Upper lobe of left lung (tissue), 6 donors: ENCODE measurements around the gene MYZAP. TPM values are rescaled to one million over a fixed set of nuclear protein-coding genes. Genes with fewer than 3 reads are reported as not detected.
A peak's percentile ranks its signal among the peaks of the same experiment; 100 is the strongest.

Source experiments
- ATAC-seq, 2 donors: fragments of 200-7000 bp; cut with Tn5 transposase; one replicate each; pipeline ENCODE4 v1.9.1; 2022; ENCODE audit warnings: mild to moderate bottlenecking in 2 of 2, moderate library complexity in 2 of 2; ENCODE audit not compliant: low FRiP score in 2 of 2
- DNase-seq, 2 donors: peaks; one replicate each; pipeline ENCODE4 v3.0.0-alpha.2; 2019 to 2020
- H3K27ac ChIP-seq, 4 donors: fragments of 200-600 bp; sonication (generic); one replicate each; pipeline ENCODE4 v1.5.1; 2016 to 2019
- H3K27me3 ChIP-seq, 4 donors: fragments of 200-600 bp; sonication (generic); one replicate each; pipeline ENCODE4 v1.5.1; 2017 to 2019
- H3K36me3 ChIP-seq, 4 donors: fragments of 200-600 bp; sonication (generic); one replicate each; pipeline ENCODE4 v1.5.1; 2016 to 2019
- H3K4me1 ChIP-seq, 4 donors: fragments of 200-600 bp; sonication (generic); one replicate each; pipeline ENCODE4 v1.5.1; 2018 to 2019
- H3K4me3 ChIP-seq, 4 donors: fragments of 200-600 bp; sonication (generic); one replicate each; pipeline ENCODE4 v1.5.1; 2017 to 2019; ENCODE audit warnings: mild to moderate bottlenecking in 2 of 4, moderate library complexity in 1 of 4
- H3K9me3 ChIP-seq, 4 donors: fragments of 200-600 bp; sonication (generic); one replicate each; pipeline ENCODE4 v1.5.1; 2018 to 2019
- CTCF ChIP-seq, 6 experiments: fragments of 450-650 bp in 4 of 6; fragments of 200-600 bp in 2 of 6; sonication (generic) in 2 of 6; IDR thresholded peaks; one replicate each; pipeline ENCODE4 v1.5.1; 2016 to 2019; ENCODE audit warnings: antibody characterized with exemption in 6 of 6
- EP300 ChIP-seq, 4 donors: sonication (generic); formaldehyde crosslinking; IDR thresholded peaks; one replicate each; pipeline ENCODE4 v1.5.1; 2017; ENCODE audit warnings: antibody characterized with exemption in 4 of 4, control low read depth in 2 of 4
- POLR2A ChIP-seq, 4 donors: fragments of 450-650 bp; IDR thresholded peaks; one replicate each; pipeline ENCODE4 v1.5.1; 2016 to 2017; ENCODE audit warnings: antibody characterized with exemption in 4 of 4, mild to moderate bottlenecking in 2 of 4
- POLR2AphosphoS5 ChIP-seq, 2 donors: sonication (generic); formaldehyde crosslinking; IDR thresholded peaks; one replicate each; pipeline ENCODE4 v1.5.1; 2017; ENCODE audit warnings: antibody characterized with exemption in 2 of 2
- WGBS, 2 donors: methylation state at CpG; one replicate each; pipeline ENCODE4 v1.1.5; 2017 to 2018; 5-methylcytosine and 5-hydroxymethylcytosine counted together
- total RNA-seq, 6 donors: library from RNA; depleted of rRNA in 4 of 6; stranded (reverse); fragments of >200 nt in 4 of 6; gene quantifications; one replicate each; pipeline versions ENCODE4 v1.1.0 to v1.2.1, GENCODE V29; 2016 to 2021
- donor health status: DM: no; HTN: no; CAD: no; lungs with moderate emphysema.
- donor health status: DM: no; HTN: yes; CAD: no; lungs with severe emphysema.

Gene MYZAP
- total RNA-seq, 6 donors from 2014 or later, result 22.0 to 54.3 (median 30.4) TPM

- Histone ChIP-seq H3K36me3 (peaks cover 0 to 8% (median 0%) of the 10 kb centered on the region in 4 donors), H3K27ac (no peak overlapping the region), H3K9me3 (no peaks in the 10 kb centered on the region), H3K27me3 (no peaks in the 10 kb centered on the region), H3K4me3 (no peak overlapping the region), H3K4me1 (no peaks in the 10 kb centered on the region)
- DNase-seq (no peak), ATAC-seq (no peak)
- no peak for TF ChIP-seq POLR2AphosphoS5 (IDR thresholded peaks at IDR 0.05)
- no peak for TF ChIP-seq CTCF (IDR thresholded peaks at IDR 0.05)
- 91 to 100% methylated on average over 1 of the region's 1 CpG for WGBS, 2 donors
Measured at GRCh38 chr15:57681011-57681410, 89.3 kb downstream of the MYZAP start.

- WGBS, 2 donors, result 87 to 90% methylated on average over 1 of the region's 1 CpG
- DNase-seq (no peak), ATAC-seq (no peak)
- Histone ChIP-seq H3K27ac (no peak overlapping the region), H3K36me3 (peaks cover 0 to 8% (median 0%) of the 10 kb centered on the region in 4 donors), H3K27me3 (no peaks in the 10 kb centered on the region), H3K4me3 (no peak overlapping the region), H3K9me3 (no peaks in the 10 kb centered on the region), H3K4me1 (no peaks in the 10 kb centered on the region)
- TF ChIP-seq POLR2AphosphoS5 (IDR thresholded peaks at IDR 0.05), result no peak
- no peak for TF ChIP-seq POLR2A (IDR thresholded peaks at IDR 0.05)
- TF ChIP-seq CTCF (IDR thresholded peaks at IDR 0.05), result no peak
- TF ChIP-seq EP300 (IDR thresholded peaks at IDR 0.05), result no peak
Measured at GRCh38 chr15:57683481-57683880, 91.8 kb downstream of the MYZAP start.

- H3K36me3 ChIP-seq, result peaks cover 0 to 8% (median 0%) of the 10 kb centered on the region in 4 donors
- ATAC-seq (no peak), DNase-seq (no peak)
- no peak overlapping the region for H3K4me3 ChIP-seq
- H3K27ac ChIP-seq, result no peak overlapping the region
- WGBS, 2 donors, result 78 to 82% methylated on average over 8 of the region's 8 CpGs
- H3K27me3 ChIP-seq, result no peaks in the 10 kb centered on the region
- H3K9me3 ChIP-seq, result no peaks in the 10 kb centered on the region
- no peaks in the 10 kb centered on the region for H3K4me1 ChIP-seq
- TF ChIP-seq EP300 (IDR thresholded peaks at IDR 0.05) (no peak), POLR2AphosphoS5 (IDR thresholded peaks at IDR 0.05) (no peak), CTCF (IDR thresholded peaks at IDR 0.05) (no peak), POLR2A (IDR thresholded peaks at IDR 0.05) (no peak)
Measured at GRCh38 chr15:57684491-57685151, 92.9 kb downstream of the MYZAP start.

GRCh38 chr15:57685306-57686095, 93.8 kb downstream of the MYZAP start:
- H3K9me3 ChIP-seq, result no peaks in the 10 kb centered on the region
- ATAC-seq (no peak), DNase-seq (no peak)
- peak overlapping the region in 1 of 4 donors; percentile 48 for H3K27ac ChIP-seq
- H3K4me1 ChIP-seq, result no peaks in the 10 kb centered on the region
- H3K27me3 ChIP-seq, result no peaks in the 10 kb centered on the region
- H3K36me3 ChIP-seq, result peaks cover 0 to 8% (median 0%) of the 10 kb centered on the region in 4 donors
- WGBS, 2 donors, result 73 to 83% methylated on average over 7 of the region's 7 CpGs
- no peak overlapping the region for H3K4me3 ChIP-seq
- TF ChIP-seq CTCF (IDR thresholded peaks at IDR 0.05), result no peak
- TF ChIP-seq POLR2AphosphoS5 (IDR thresholded peaks at IDR 0.05), result no peak
- TF ChIP-seq EP300 (IDR thresholded peaks at IDR 0.05), result no peak
- no peak for TF ChIP-seq POLR2A (IDR thresholded peaks at IDR 0.05)
